Measurements from ENCODE around the gene GRB10.
A peak's percentile ranks its signal among the peaks of the same experiment; 100 is the strongest.

GRB10 gene

GRCh38 chr7:50607524-50608125, 175.1 kb downstream of the GRB10 start:
- Mint-ChIP-seq H3K27ac (no peak overlapping the region), H3K36me3 (ENCODE audit: low read depth) (peaks cover 22% of the 10 kb centered on the region), H3K27me3 (ENCODE audit: low read depth, poor library complexity) (no peaks in the 10 kb centered on the region), H3K4me1 (peaks cover 7% of the 10 kb centered on the region), H3K4me3 (no peak overlapping the region), H3K9me3 (no peaks in the 10 kb centered on the region)
- no peak for DNase-seq
- TF ChIP-seq, protein P1, sequence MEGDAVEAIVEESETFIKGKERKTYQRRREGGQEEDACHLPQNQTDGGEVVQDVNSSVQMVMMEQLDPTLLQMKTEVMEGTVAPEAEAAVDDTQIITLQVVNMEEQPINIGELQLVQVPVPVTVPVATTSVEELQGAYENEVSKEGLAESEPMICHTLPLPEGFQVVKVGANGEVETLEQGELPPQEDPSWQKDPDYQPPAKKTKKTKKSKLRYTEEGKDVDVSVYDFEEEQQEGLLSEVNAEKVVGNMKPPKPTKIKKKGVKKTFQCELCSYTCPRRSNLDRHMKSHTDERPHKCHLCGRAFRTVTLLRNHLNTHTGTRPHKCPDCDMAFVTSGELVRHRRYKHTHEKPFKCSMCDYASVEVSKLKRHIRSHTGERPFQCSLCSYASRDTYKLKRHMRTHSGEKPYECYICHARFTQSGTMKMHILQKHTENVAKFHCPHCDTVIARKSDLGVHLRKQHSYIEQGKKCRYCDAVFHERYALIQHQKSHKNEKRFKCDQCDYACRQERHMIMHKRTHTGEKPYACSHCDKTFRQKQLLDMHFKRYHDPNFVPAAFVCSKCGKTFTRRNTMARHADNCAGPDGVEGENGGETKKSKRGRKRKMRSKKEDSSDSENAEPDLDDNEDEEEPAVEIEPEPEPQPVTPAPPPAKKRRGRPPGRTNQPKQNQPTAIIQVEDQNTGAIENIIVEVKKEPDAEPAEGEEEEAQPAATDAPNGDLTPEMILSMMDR (IDR thresholded peaks at IDR 0.05), result no peak

DNA sequence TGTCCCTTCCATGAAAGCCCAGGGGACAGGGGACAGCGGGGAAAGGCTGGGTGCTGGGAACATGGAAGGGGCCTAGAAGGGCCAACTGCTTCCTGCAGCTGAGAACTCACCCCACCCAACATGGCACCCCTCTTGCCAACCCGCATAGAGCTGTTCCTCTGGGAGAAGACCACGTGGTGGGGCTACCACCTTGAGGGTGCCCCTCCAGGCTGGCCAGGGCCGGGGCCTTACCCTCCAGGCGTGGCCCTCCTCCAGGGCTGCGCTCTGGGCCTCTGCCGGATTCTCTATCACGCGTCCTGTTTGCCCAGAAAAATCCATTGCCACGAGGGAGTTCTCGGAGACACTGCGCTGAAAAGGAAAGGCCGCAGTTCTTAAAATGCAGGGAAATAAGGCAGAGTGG, 177.6 kb downstream of the GRB10 start:
- Mint-ChIP-seq H3K27me3 (ENCODE audit: low read depth, poor library complexity) (no peaks in the 10 kb centered on the region), H3K27ac (no peak overlapping the region), H3K4me3 (no peak overlapping the region), H3K36me3 (ENCODE audit: low read depth) (peaks cover 27% of the 10 kb centered on the region), H3K9me3 (no peaks in the 10 kb centered on the region), H3K4me1 (peaks cover 18% of the 10 kb centered on the region)
- TF ChIP-seq, protein P1 (IDR thresholded peaks at IDR 0.05), result no peak
- no peak for DNase-seq

GRCh38 chr7:50603287-50603686, 179.4 kb downstream of the GRB10 start:
- H3K4me1 Mint-ChIP-seq, result peaks cover 18% of the 10 kb centered on the region
- no peak overlapping the region for H3K4me3 Mint-ChIP-seq
- H3K36me3 Mint-ChIP-seq (ENCODE audit: low read depth), result peaks cover 37% of the 10 kb centered on the region
- no peaks in the 10 kb centered on the region for H3K9me3 Mint-ChIP-seq
- no peaks in the 10 kb centered on the region for H3K27me3 Mint-ChIP-seq (ENCODE audit: low read depth, poor library complexity)
- no peak overlapping the region for H3K27ac Mint-ChIP-seq
- no peak for DNase-seq
- TF ChIP-seq, protein P1 (IDR thresholded peaks at IDR 0.05), result no peak

DNA sequence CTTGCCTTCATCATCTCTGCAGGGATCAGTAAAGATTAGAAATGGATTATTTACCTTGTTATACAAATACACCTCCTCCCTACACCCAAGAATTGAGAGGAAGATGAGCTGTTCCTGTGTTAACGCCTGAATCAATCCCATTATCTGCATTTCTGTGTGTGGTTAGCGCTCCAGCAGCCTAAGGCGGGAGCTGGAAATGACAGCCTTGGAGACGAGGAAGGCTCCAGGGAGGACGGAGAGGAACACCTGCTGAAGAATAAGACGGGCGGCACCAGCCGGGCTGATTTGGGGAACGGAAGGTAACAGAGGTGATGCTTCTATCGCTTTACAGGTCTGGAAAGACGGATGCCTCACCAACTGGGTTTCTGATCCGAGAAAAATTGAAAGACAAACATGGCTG, 183.3 kb downstream of the GRB10 start:
- TF ChIP-seq, protein P1 (IDR thresholded peaks at IDR 0.05), result no peak
- H3K4me1 Mint-ChIP-seq, result peaks cover 18% of the 10 kb centered on the region
- H3K27me3 Mint-ChIP-seq (ENCODE audit: low read depth, poor library complexity), result no peaks in the 10 kb centered on the region
- no peaks in the 10 kb centered on the region for H3K9me3 Mint-ChIP-seq
- H3K36me3 Mint-ChIP-seq (ENCODE audit: low read depth), result peaks cover 51% of the 10 kb centered on the region
- no peak overlapping the region for H3K4me3 Mint-ChIP-seq
- H3K27ac Mint-ChIP-seq, result peak overlapping the region; percentile 31
- DNase-seq, result no peak

DNA sequence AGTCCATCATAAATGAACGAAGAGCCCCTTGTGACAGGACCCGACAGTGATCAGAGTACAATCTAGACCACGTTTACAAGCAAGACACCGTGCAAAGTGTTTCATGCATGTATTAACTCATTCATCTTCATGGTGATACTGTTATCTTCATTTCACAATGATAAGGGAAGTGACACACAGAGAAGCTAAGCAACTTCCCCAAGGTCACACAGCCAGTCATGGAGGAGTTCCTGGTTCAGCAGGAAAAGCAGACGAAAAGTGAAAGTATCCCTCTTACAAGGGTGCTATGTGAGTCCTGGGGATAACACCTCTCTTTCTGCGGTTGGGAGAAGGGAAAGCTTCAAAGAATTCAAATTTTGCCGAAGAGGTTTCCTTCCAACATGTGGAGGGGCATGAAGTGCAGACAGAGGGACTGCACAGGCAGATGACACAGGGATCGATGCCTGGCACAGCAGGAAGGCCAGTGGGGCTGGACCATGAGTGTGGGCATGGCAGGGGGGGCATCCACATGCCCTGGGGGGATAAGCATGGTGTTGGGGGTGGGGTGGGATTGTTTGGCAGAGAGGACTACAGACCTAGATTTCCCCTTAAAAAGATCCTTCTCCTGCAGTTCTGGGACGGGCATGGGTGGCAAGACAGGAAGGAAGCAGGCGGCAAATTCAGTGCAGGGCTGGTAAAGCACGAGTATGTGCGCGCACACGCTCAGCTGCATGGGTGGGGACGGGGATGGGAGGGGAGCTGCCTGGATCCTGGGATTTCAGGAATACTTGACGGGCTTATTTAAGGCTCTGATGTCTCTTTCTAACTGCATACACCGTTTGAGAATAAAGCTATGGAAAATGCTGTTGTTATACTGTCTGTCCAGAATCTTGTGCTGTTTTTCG, 184.0 kb downstream of the GRB10 start:
- Mint-ChIP-seq H3K9me3 (no peaks in the 10 kb centered on the region), H3K4me1 (peaks cover 18% of the 10 kb centered on the region), H3K27me3 (ENCODE audit: low read depth, poor library complexity) (no peaks in the 10 kb centered on the region), H3K4me3 (no peak overlapping the region), H3K36me3 (ENCODE audit: low read depth) (peaks cover 56% of the 10 kb centered on the region), H3K27ac (peak overlapping the region; percentile 31)
- TF ChIP-seq, protein P1 (IDR thresholded peaks at IDR 0.05), result no peak
- no peak for DNase-seq

Data from nephron progenitor cell (in vitro differentiated cells).